ENCODE measurements around the gene SH3BP1.

- TF ChIP-seq CTCF (IDR thresholded peaks at IDR 0.05) = no peak
- TF ChIP-seq EZH2 (IDR thresholded peaks at IDR 0.05; ENCODE audit: borderline replicate concordance, insufficient read depth, low read depth, low read length, poor library complexity, severe bottlenecking) = no peak
Measured at GRCh38 chr22:37638391-37639069, 939 bp upstream of the SH3BP1 start.

Measured in B cell (primary cell).